ENCODE data around the gene SMIM9.

The SMIM9 gene

DNA sequence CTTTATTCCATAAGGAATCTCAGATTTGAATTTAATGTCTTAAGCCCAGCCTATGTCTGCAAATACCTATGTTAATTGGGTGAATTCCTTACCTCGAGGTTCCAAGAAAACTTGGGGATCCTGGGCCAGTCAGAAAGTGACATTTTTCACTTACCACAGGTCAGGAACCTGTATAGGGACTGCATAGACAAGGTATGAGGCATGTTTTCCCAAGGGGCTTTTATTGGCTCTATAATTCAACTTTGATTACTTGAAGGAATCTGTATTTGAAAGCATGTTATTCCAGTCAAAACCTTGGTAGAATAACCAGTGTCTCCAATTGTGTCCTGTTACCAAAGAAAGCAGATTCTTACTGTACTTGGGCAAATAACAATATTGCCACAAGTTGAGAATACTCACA lies 20.7 kb downstream of the SMIM9 start:
- no peak for DNase-seq (ENCODE audit: low read depth)
- TF ChIP-seq, protein P1, sequence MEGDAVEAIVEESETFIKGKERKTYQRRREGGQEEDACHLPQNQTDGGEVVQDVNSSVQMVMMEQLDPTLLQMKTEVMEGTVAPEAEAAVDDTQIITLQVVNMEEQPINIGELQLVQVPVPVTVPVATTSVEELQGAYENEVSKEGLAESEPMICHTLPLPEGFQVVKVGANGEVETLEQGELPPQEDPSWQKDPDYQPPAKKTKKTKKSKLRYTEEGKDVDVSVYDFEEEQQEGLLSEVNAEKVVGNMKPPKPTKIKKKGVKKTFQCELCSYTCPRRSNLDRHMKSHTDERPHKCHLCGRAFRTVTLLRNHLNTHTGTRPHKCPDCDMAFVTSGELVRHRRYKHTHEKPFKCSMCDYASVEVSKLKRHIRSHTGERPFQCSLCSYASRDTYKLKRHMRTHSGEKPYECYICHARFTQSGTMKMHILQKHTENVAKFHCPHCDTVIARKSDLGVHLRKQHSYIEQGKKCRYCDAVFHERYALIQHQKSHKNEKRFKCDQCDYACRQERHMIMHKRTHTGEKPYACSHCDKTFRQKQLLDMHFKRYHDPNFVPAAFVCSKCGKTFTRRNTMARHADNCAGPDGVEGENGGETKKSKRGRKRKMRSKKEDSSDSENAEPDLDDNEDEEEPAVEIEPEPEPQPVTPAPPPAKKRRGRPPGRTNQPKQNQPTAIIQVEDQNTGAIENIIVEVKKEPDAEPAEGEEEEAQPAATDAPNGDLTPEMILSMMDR (conservative IDR thresholded peaks at IDR 0.05; ENCODE audit: low read depth, low read length): no peak
- H3K4me3 ChIP-seq (ENCODE audit: low read length): no peak overlapping the region

- no peak for DNase-seq (ENCODE audit: low read depth)
- TF ChIP-seq, protein P1 (conservative IDR thresholded peaks at IDR 0.05; ENCODE audit: low read depth, low read length): no peak
- H3K4me3 ChIP-seq (ENCODE audit: low read length): no peak overlapping the region
These were observed 21.9 kb downstream of the SMIM9 start for GRCh38 chrX:154812341-154813101.

DNA sequence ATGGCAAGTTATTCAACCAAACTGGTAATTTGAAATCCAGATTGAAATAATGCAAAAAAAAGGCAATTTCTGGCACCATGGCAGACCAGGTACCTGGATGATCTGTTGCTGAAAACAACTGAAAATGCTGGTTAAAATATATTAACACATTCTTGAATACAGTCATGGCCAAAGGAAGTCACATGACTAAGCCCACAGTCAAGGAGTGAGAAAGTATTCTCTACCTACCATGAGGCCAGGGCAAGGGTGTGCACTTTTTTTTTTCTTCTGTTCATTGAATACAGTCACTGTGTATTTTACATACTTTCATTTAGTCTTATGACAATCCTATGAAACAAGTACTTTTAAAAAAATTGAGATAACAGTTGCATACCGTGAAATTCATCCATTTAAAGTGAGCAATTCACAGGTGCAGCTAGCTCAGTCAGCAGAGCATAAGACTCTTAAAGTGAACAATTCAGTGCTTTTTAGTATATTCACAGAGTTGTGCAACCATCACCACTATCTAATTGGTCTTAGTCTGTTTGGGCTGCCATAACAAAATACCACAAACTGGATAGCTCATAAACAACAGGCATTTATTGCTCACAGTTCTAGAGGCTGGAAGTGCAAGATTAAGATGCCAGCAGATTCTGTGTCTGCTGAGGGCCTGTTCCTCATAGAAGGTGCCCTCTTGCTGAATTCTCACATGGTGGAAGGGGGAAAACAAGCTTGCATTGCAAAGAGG lies 24.4 kb downstream of the SMIM9 start:
- TF ChIP-seq, protein P1 (conservative IDR thresholded peaks at IDR 0.05; ENCODE audit: low read depth, low read length): no peak
- DNase-seq (ENCODE audit: low read depth): no peak
- no peak overlapping the region for H3K4me3 ChIP-seq (ENCODE audit: low read length)

DNA sequence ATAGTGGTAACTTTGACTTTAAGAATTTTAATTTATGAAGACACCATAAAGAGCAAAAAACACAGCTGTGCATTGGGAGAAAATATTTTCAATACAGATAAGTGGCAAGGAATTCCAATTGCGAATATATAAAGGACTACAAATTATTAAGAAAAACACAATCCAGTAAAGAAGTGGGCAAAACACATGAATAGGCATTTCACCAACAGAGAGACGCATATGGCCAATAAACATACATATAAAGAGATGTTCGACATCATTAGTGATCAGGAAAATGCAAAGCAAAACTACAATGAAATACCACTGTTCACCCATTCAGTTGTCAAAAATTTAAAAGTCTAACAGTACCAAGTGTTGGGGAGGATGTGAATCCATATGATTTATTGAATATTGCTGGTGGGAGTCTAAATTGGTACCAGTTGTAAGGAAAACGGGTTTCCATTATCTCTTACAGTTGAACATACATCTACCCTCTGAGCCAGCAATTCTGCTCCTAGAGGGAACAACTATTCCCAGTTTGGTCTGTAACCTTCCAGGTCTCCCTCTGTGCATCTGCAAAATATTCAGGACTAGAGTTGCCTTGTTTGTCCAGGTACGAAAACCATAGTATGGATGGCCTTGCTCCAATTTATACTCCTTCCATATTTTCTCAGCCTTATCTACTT lies 27.5 kb downstream of the SMIM9 start:
- no peak overlapping the region for H3K4me3 ChIP-seq (ENCODE audit: low read length)
- TF ChIP-seq, protein P1 (conservative IDR thresholded peaks at IDR 0.05; ENCODE audit: low read depth, low read length): no peak

GRCh38 chrX:154805696-154806091 lies 28.8 kb downstream of the SMIM9 start:
- TF ChIP-seq, protein P1 (conservative IDR thresholded peaks at IDR 0.05; ENCODE audit: low read depth, low read length): no peak
- H3K4me3 ChIP-seq (ENCODE audit: low read length): peak overlapping the region; percentile 51
- no peak for DNase-seq (ENCODE audit: low read depth)

More for the DNA sequence above, 27.5 kb downstream of the SMIM9 start:
- DNase-seq (ENCODE audit: low read depth): no peak

GRCh38 chrX:154804957-154805695 lies 29.3 kb downstream of the SMIM9 start, which contains the start of gene MPP1:
Gene MPP1, minus strand, starts transcription at chrX:154805485. Its CDS starts 112 bp downstream, at chrX:154805373.
- TF ChIP-seq, protein P1 (conservative IDR thresholded peaks at IDR 0.05; ENCODE audit: low read depth, low read length): no peak
- H3K4me3 ChIP-seq (ENCODE audit: low read length): peak within 1 kb of the TSS; percentile 65
- DNase-seq (ENCODE audit: low read depth): no peak
